GM19395 (cell line): ENCODE results near the gene TENT5A.
"Not testable (repeated sequence)": the region's sequence is repeated elsewhere in the genome, so short reads cannot be mapped to it uniquely, and the experiment has no call there.

Experiments used
- ATAC-seq: cut with Tn5 transposase; IDR thresholded peaks from one replicate; pipeline ENCODE4 v1.9.1; 2021; ENCODE audit warnings: mild to moderate bottlenecking, moderate library complexity; ENCODE audit not compliant: unreplicated experiment

Gene TENT5A

GRCh38 chr6:81752084-81752920 lies at the start of gene TENT5A:
Gene TENT5A (minus strand): TSS chr6:81752681. CDS start chr6:81752141, 540 bp downstream.
- peak; percentile 74 for ATAC-seq

DNA sequence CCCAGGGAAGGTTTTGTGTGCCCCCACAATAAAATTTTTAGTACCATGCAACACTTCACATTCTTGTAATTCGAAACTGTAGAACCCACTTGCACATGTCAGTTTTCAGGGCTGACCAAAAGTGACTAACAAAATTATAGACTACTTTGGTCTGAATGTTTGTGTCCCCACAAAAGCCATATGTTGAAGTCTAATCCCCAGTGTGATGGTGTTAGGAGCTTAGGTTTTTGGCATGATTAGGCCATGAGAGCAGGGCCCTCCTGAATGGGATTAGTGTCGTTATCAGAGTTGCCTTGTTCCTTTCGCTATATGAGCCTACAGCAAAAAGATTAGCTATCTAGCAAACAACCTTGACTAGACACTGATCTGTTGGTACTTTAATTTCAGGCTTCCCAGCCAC lies 49.0 kb upstream of the TENT5A start:
- no peak for ATAC-seq

GRCh38 chr6:81800666-81801065 lies 48.2 kb upstream of the TENT5A start:
- ATAC-seq: no peak

- ATAC-seq: no peak
Observed at GRCh38 chr6:81799323-81799722, 46.8 kb upstream of the TENT5A start.

DNA sequence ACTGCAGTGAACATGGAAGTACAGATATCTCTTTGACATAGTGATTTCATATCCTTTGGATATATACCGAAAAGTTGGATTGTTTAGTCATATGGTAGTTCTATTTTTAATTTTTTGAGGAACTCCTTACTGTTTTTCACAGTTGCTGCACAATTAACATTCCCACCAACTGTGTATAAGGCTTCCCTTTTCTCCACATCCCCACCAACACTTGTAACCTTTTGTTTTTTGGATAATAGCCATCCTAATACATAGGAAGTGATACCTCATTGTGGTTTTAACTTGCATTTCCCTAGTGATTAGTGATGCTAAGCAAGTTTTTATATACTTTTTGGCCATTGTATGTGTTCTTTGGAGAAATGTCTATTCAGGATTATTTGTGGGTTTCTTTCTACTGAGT lies 45.1 kb upstream of the TENT5A start:
- no peak for ATAC-seq

DNA sequence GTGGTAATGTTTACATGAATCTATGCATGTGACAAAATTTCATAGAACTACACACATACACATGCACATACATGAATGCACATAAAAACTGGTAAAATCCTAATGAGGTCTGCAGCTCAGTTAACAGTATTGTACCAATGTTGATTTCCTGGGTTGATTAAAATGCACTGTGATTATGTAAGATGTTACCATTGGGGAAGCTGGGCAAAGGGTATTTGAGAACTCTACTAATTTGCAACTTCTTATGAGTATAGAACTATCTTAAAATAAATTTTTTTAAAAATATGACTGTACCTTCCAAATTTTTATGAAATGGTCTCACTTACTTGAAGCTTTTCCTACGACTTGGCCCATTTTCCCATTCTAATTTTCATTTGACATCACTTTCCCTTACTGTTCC lies 43.4 kb upstream of the TENT5A start:
- no peak for ATAC-seq

GRCh38 chr6:81793821-81794475 lies 41.5 kb upstream of the TENT5A start:
- ATAC-seq: no peak

GRCh38 chr6:81792826-81793225 lies 40.3 kb upstream of the TENT5A start:
- no peak for ATAC-seq

- ATAC-seq: no peak
Observed at GRCh38 chr6:81791756-81792155, 39.3 kb upstream of the TENT5A start.

DNA sequence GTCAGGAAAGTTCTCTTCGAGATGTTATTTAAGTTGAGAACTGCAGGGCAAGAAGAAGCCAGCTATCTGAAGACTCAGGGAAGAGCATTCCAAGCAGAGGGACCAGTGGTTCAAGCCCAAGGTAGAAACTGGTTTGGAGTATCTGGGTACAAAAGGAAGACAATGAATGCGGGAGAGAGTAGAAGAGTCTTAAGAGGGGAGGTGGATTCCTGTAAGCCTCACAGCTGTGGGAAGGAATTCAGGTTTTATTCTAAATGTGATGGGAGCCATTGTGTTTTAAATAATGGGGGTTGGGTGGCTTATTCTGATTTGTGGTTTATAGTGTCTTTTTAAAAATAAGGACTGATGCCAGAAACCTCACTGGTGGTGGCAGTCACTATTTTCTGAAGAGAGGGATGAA lies 37.6 kb upstream of the TENT5A start:
- no peak for ATAC-seq

DNA sequence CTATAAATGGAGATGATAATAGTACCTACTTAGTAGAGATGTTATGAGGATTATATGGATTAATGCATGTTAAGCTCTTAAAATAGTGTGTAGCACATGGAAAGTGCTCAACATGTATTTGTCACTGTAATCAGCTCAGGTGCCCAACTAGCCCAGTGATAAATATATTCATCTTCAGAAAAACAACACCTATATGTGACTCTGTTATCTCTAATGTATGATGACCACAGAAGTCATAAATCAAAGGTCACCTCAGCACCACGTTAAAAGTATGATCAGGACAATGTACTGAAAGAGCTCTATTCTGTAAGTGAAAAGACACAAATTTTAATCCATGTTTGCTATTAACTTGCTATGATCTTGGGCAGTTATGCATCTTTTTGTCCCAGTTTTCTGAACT lies 36.8 kb upstream of the TENT5A start:
- ATAC-seq: no peak

DNA sequence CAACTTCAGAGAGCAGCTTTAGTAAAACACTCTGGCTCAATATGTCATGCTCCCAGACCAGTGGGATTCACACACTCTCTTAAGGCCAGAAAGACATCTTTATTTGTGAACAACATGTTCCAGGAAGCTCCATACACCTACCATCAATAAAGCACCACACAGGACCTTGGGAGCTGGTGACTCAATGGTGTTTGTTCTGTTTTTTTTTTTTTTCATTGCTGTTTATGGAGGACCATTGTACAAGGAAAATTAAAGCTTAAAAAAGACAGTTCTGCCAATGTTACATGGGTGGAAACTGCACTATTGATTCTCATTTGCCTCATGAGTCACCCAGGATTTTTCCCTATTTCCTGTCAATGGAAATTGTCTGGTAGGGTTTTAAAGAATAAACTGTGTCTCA lies 36.3 kb upstream of the TENT5A start:
- no peak for ATAC-seq

DNA sequence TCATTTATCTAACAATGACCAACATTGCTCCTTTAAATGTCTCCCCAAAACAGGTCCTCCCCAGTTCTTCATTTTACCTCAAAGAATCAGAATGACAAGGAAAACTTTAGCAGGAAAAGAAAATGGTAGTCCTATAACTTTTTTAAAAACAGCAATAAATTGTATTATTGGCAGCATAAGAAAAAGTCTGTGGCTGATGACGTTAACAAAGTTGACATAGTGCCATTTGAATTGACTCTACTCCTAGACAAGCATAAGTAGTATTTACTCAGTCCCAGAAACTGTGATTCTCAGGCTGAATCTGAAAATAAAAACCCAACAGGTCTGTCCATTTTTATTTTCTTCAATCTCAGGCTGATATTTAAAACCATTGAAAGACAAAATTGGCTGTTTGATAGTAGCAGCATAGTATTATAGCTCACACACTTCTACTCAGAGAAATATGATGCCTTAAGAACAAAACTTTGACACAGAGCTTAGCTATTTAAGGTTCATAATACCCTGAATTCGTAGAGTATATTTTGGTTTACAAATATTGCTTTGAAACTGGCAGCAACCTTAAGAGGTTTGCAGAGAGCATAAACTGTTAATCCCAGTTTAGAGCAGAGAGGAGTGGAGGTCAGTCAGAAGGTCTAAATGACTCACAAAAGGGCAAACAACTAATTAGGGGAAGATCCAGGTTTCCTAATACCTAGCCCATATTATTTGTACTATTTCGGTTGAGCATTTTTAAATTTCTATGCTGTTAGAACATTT lies 35.0 kb upstream of the TENT5A start:
- no peak for ATAC-seq

DNA sequence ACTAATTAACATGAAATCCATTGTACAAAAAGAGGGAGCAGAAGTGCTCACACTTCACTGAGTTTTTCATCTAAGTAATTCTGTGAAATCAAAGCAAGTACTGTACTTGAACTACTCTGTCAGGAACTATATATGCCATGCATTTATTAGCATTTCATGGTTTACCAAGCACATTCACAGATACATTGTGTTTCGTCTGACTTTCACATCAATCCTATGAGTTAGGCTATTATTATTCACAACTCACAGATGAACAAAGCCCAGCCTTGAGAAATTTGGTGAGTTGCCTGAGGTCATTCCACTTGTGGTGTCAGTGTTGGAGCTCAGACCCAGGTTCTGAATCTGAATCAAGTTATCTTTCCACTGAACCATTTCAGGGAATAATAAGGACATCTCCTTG lies 33.7 kb upstream of the TENT5A start:
- ATAC-seq: no peak

- ATAC-seq: no peak
Observed at GRCh38 chr6:81785377-81785776, 32.9 kb upstream of the TENT5A start.

DNA sequence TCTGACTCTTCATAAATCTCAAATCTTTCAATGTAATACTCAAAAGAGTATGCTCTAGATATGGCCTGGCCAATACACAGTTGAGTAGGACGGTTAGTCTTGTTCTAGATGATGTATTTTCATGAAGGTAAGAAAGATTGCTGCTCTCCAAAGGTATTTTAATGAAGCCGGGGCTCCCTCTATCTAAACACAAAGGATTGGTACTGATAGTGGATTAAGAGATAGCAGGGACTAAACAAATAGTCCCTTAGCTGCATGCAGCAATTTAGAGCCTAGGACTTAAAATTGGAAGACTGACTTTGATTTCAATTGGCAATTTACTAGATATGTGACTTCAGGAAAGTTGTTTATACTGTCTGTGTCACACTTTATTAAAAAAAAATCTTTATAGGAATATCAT lies 31.4 kb upstream of the TENT5A start:
- ATAC-seq: no peak

DNA sequence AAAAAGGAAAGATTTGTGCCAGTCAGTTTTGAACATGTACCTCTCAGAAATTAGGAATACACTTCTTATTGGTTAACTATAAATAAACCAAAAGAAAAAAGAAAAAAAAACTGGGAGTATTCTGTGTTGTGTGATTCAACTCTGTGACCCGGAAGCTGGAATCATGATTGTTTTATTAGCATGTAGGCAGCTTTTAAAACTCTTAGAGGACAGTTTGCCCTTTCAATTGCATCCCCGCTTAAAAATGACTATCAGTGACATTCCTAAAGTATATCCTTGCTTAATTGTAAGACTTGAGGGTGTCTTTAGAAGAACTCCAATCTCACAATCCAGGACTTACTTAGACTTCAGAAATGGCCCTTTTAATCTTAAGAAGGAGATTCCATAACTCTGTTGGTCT lies 29.1 kb upstream of the TENT5A start:
- no peak for ATAC-seq

DNA sequence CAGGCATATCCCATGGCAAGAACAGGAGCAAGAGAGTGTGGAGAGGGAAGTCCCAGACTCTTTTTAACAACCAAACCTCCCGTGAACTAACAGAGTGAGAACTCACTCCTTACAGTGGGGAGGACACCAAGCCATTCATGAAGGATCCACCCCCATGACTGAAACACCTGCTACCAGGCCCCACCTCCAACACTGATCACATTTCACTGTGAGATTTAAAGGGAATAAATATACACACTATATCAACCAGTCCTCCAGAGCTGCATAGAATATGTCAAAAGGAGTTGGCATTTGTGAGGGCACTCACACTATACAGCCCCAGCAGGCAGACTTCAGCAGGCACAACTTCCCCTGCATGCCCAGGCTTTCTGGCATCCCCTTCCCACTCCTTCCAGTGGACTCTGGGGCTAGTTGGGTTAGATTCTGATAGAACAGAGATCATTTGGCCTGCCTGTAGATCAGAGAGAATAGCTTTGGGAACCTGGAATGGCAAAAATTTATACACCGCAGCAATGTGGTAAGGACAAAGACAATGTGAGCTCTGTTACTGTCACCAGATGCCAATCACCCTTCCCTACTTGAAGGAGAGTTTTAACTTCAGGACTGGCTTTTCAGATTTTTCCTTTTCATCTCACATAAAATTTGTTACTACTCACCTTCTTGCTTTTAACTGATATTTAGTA lies 25.2 kb upstream of the TENT5A start:
- no peak for ATAC-seq

GRCh38 chr6:81776219-81776618 lies 23.7 kb upstream of the TENT5A start:
- not testable (repeated sequence) for ATAC-seq

- no peak for ATAC-seq
Observed at GRCh38 chr6:81774542-81774941, 22.1 kb upstream of the TENT5A start.

- no peak for ATAC-seq
Observed at GRCh38 chr6:81773887-81774286, 21.4 kb upstream of the TENT5A start.
